IPS-15b (cell line): Measurements from ENCODE around the gene ASTN2.

Experiments used
- H3K27me3 ChIP-seq: one replicate; pipeline ENCODE4 v1.6.1; 2013; ENCODE audit warnings: low read length; ENCODE audit not compliant: control insufficient read depth, insufficient read depth
- H3K36me3 ChIP-seq: one replicate; pipeline ENCODE4 v1.6.1; 2013; ENCODE audit warnings: low read length; ENCODE audit not compliant: control insufficient read depth, insufficient read depth
- H3K4me1 ChIP-seq: one replicate; pipeline ENCODE4 v1.6.1; 2013; ENCODE audit warnings: mild to moderate bottlenecking, low read length; ENCODE audit not compliant: control insufficient read depth, insufficient read depth
- H3K4me3 ChIP-seq: one replicate; pipeline ENCODE4 v1.5.1; 2013; ENCODE audit warnings: low read depth, low read length
- H3K9ac ChIP-seq: one replicate; pipeline ENCODE4 v1.6.1; 2013; ENCODE audit warnings: low read depth, mild to moderate bottlenecking, low read length
- H3K9me3 ChIP-seq: one replicate; pipeline ENCODE4 v1.6.1; 2013; ENCODE audit warnings: mild to moderate bottlenecking, low read length; ENCODE audit not compliant: control insufficient read depth, insufficient read depth

Gene ASTN2

DNA sequence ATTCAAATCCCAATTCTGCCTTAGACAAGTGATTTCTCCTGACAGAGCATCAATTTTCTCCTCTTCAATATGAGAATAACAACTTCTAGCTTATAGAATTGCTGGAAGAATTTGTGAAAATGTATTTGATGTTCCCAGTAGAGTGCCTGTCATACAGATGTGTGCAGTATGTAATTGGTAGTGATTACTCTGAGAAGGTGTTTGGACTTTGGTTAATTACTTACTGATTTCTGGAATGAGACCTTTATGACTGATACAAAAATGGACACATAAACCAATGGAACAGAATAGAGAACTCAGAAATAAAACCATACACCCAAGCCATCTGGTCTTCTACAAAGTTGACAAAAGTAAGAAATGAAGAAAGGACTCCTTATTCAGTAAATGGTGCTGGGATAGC is 829.7 kb downstream of the ASTN2 start:
- Histone ChIP-seq H3K4me1 (peaks cover 5% of the 10 kb centered on the region), H3K4me3 (no peak overlapping the region), H3K27me3 (no peaks in the 10 kb centered on the region), H3K36me3 (no peaks in the 10 kb centered on the region), H3K9me3 (no peaks in the 10 kb centered on the region), H3K9ac (no peak overlapping the region)

GRCh38 chr9:116580853-116581252 is 834.0 kb downstream of the ASTN2 start:
- no peak overlapping the region for H3K9ac ChIP-seq
- H3K9me3 ChIP-seq = no peaks in the 10 kb centered on the region
- no peaks in the 10 kb centered on the region for H3K27me3 ChIP-seq
- peaks cover 5% of the 10 kb centered on the region for H3K4me1 ChIP-seq
- H3K36me3 ChIP-seq = no peaks in the 10 kb centered on the region
- H3K4me3 ChIP-seq = no peak overlapping the region

GRCh38 chr9:116576386-116576785 is 838.5 kb downstream of the ASTN2 start:
- no peaks in the 10 kb centered on the region for H3K9me3 ChIP-seq
- no peak overlapping the region for H3K4me3 ChIP-seq
- H3K4me1 ChIP-seq = peaks cover 8% of the 10 kb centered on the region
- no peaks in the 10 kb centered on the region for H3K36me3 ChIP-seq
- H3K9ac ChIP-seq = no peak overlapping the region
- no peaks in the 10 kb centered on the region for H3K27me3 ChIP-seq

DNA sequence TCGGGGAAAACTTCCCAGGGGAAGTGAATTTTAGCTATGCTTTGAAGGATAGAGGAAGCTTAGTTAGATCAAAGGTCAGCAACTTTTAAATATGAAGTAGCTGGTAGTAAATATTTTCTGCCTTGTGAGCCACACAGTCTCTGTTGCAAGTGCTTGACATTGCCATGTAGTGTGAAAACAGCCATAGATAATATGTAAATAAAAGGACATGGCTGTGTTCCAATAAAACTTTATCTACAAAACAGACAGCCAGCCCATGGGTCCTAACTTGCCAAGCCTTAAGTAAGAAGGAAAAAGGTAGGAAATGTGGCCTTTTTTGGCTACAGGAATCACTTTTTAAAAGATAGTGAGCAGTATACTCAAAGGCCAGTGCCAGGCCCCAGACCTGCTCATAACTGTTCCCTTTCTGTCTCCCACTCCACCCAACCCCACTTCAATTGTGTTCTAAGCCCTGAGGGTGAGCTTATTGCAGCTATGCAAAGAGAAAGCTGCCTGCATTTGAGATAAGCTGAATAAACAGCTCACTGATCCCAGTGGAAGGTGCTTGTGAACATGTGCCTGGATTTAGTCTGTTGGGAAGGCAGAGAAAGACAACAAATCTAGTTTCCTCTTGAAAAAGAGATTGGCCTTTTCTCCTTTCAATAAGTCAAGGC is 840.7 kb downstream of the ASTN2 start:
- Histone ChIP-seq H3K4me3 (no peak overlapping the region), H3K27me3 (no peaks in the 10 kb centered on the region), H3K9me3 (no peaks in the 10 kb centered on the region), H3K4me1 (peaks cover 6% of the 10 kb centered on the region), H3K9ac (no peak overlapping the region), H3K36me3 (no peaks in the 10 kb centered on the region)

GRCh38 chr9:116572095-116572748 is 842.6 kb downstream of the ASTN2 start:
- H3K27me3 ChIP-seq = no peaks in the 10 kb centered on the region
- no peaks in the 10 kb centered on the region for H3K36me3 ChIP-seq
- no peaks in the 10 kb centered on the region for H3K9me3 ChIP-seq
- no peak overlapping the region for H3K4me3 ChIP-seq
- H3K4me1 ChIP-seq = peaks cover 10% of the 10 kb centered on the region
- no peak overlapping the region for H3K9ac ChIP-seq

GRCh38 chr9:116569111-116569510 is 845.7 kb downstream of the ASTN2 start:
- H3K9ac ChIP-seq = no peak overlapping the region
- H3K4me3 ChIP-seq = no peak overlapping the region
- no peaks in the 10 kb centered on the region for H3K9me3 ChIP-seq
- no peaks in the 10 kb centered on the region for H3K36me3 ChIP-seq
- H3K27me3 ChIP-seq = no peaks in the 10 kb centered on the region
- H3K4me1 ChIP-seq = peaks cover 10% of the 10 kb centered on the region

GRCh38 chr9:116566677-116567488 is 848.0 kb downstream of the ASTN2 start:
- Histone ChIP-seq H3K4me1 (peaks cover 9% of the 10 kb centered on the region), H3K9me3 (no peaks in the 10 kb centered on the region), H3K27me3 (no peaks in the 10 kb centered on the region), H3K4me3 (no peak overlapping the region), H3K9ac (no peak overlapping the region), H3K36me3 (no peaks in the 10 kb centered on the region)

DNA sequence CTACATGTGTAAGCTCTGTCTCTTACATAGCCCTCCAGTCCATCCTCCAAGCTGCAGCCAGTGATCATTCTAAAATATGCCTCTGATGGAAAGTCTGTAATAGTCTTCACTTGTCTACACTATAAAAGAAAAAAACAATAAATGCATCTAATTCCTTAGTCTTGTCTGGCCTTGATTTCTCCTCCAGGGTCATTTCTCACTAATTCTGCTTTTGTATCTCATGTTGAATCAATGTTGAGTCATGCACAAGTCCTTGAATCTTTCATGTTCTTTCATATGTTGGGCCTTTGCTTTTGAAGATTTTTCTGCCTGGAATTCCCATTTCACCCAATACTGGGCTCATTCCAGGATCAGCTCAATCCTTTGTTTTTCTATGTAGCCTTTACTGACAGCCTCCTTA is 848.9 kb downstream of the ASTN2 start:
- Histone ChIP-seq H3K9me3 (no peaks in the 10 kb centered on the region), H3K4me3 (no peak overlapping the region), H3K4me1 (peaks cover 7% of the 10 kb centered on the region), H3K36me3 (no peaks in the 10 kb centered on the region), H3K9ac (no peak overlapping the region), H3K27me3 (no peaks in the 10 kb centered on the region)

- H3K9ac ChIP-seq = no peak overlapping the region
- H3K36me3 ChIP-seq = no peaks in the 10 kb centered on the region
- H3K9me3 ChIP-seq = no peaks in the 10 kb centered on the region
- H3K27me3 ChIP-seq = no peaks in the 10 kb centered on the region
- H3K4me3 ChIP-seq = no peak overlapping the region
- H3K4me1 ChIP-seq = peaks cover 6% of the 10 kb centered on the region
These were observed 850.5 kb downstream of the ASTN2 start for GRCh38 chr9:116564266-116564793.

DNA sequence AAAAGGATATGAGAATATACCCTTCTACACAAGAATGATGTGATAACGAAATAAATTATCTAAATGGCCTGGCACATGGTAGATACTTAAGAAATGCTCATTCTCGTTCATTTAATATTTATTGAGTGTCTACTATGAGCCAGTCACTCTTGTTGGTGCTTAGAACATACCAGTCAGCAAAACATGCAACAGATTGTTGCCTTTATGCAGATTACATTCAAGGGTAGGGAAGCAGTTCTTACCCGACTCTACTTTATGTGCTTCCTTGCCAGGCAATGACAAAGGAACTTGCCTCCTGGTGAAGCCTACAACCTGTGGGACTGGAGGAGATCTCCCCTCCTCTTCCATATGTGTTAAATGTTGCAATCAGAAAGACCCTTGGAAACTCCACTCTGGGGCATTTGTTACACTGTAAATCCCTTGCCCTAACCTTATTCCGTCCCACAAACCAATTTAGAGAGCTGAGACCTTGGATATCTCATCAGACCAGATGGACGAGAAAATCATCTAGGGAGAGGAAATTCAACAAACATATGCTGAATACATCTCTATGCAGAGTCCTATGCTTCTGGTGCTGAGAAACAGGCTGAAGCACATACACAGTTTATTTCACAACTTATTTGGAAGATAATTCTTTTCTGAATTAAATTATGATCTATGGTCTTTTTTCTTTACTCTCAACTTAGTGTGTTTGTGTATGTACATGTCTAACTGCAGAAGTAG is 855.9 kb downstream of the ASTN2 start:
- no peak overlapping the region for H3K4me3 ChIP-seq

GRCh38 chr9:116558035-116558434 is 856.8 kb downstream of the ASTN2 start:
- Histone ChIP-seq H3K27me3 (no peaks in the 10 kb centered on the region), H3K4me1 (no peaks in the 10 kb centered on the region), H3K36me3 (no peaks in the 10 kb centered on the region), H3K9ac (no peak overlapping the region), H3K9me3 (no peaks in the 10 kb centered on the region), H3K4me3 (no peak overlapping the region)

More for the DNA sequence above, 855.9 kb downstream of the ASTN2 start:
- no peaks in the 10 kb centered on the region for H3K27me3 ChIP-seq
- no peaks in the 10 kb centered on the region for H3K4me1 ChIP-seq
- H3K36me3 ChIP-seq = no peaks in the 10 kb centered on the region
- H3K9ac ChIP-seq = no peak overlapping the region
- H3K9me3 ChIP-seq = no peaks in the 10 kb centered on the region
